Chondrocyte (in vitro differentiated cells): Measurements from ENCODE around the gene MESP1. TPM values are rescaled to one million over a fixed set of nuclear protein-coding genes. Genes with fewer than 3 reads are reported as not detected.
A peak's percentile ranks its signal among the peaks of the same experiment; 100 is the strongest.

Source experiments
- DNase-seq: peaks from one replicate; pipeline ENCODE4 v3.0.0; 2021; ENCODE audit warnings: mixed read lengths, low spot score
- H3K27ac Mint-ChIP-seq: one replicate; pipeline ENCODE4 v1.8.0; 2021; ENCODE audit warnings: mild to moderate bottlenecking, moderate library complexity, mixed read lengths; ENCODE audit not compliant: unreplicated experiment
- H3K27me3 Mint-ChIP-seq: 2 replicates; pipeline ENCODE4 v1.8.0; 2021; ENCODE audit warnings: low read depth, mixed read lengths
- H3K36me3 Mint-ChIP-seq: 2 replicates; pipeline ENCODE4 v1.8.0; 2021; ENCODE audit warnings: low read depth, mixed read lengths
- H3K4me1 Mint-ChIP-seq: 2 replicates; pipeline ENCODE4 v1.8.0; 2021; ENCODE audit warnings: low read depth, mild to moderate bottlenecking, mixed read lengths
- H3K4me3 Mint-ChIP-seq: one replicate; pipeline ENCODE4 v1.8.0; 2021; ENCODE audit warnings: mild to moderate bottlenecking, moderate library complexity, mixed read lengths; ENCODE audit not compliant: unreplicated experiment
- H3K9me3 Mint-ChIP-seq: 2 replicates; pipeline ENCODE4 v1.8.0; 2021; ENCODE audit warnings: low read depth, mixed read lengths
- long read RNA-seq: library from polyadenylated mRNA; stranded (forward); transcript quantifications from one replicate; pipeline ENCODE4 v2.0.0, GENCODE V29; 2021
- total RNA-seq: library from RNA; stranded (reverse); gene quantifications from 3 replicates; pipeline ENCODE4 v1.2.1, GENCODE V29; 2021
- TF ChIP-seq, protein P1 (sequence below): fragments of 200-600 bp; sonication (generic); IDR thresholded peaks from 2 replicates; pipeline ENCODE4 v1.5.0; 2021; ENCODE audit warnings: antibody characterized with exemption, mild to moderate bottlenecking, moderate library complexity

MESP1 gene
- total RNA-seq = 0.97 to 2.7 TPM (median 2.1 TPM) in 3 replicates
- long read RNA-seq, partial matches to known transcripts = 0 of 2 reads
- long read RNA-seq, other reads (novel, unspliced or antisense) = 0 of 2 reads

DNA sequence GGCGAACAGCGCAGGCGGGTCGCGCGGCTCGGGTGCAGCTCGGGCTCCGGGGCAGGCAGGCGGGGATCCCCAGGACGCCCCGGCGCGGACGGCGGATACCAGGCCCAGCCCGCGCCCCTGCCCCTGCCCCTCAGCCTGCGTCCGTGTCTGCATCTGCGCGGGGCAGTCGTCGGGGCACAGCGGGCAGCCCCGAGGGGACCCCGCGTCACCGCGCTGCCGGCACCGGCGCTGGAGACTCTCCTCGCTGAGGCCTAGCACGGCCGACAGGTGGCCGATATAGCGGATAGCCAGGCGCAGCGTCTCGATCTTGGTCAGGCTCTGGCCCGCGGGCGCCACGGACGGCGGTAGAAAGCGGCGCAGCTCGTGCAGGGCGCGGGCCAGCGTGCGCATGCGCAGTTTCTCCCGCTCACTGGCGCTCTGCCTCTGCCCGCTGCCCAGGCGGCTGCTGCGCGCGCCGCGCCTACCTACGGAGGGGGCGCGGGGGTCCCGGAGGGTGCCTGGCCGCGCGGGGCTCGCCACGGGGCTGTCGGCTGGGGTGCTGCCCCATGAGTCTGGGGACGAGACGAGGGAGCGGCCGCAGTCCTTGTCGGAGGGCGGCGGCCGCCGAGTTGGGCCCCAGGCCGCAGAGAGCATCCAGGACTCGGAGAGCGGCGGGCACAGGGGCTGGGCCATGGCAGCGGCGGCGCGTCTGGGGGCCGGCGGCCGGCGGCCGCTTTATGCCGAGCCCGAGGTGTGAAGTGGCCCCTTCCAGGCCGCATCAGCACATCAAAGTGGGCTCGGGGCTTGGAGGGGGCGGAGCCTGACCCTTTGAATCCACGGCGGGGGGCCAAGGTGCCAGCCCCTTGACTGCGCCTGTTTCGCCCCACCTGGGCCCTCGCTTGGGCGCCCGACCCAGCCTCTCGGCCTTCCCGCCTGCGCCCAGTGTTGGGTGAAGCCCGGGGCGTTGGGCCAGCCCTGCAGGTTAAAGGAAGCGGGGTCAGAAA lies at the start of gene MESP1:
TSS of gene MESP1 (minus strand) at position 690 of the 983 bp plus-strand sequence. CDS start at position 672, 18 bp downstream.
- TF ChIP-seq, protein P1, sequence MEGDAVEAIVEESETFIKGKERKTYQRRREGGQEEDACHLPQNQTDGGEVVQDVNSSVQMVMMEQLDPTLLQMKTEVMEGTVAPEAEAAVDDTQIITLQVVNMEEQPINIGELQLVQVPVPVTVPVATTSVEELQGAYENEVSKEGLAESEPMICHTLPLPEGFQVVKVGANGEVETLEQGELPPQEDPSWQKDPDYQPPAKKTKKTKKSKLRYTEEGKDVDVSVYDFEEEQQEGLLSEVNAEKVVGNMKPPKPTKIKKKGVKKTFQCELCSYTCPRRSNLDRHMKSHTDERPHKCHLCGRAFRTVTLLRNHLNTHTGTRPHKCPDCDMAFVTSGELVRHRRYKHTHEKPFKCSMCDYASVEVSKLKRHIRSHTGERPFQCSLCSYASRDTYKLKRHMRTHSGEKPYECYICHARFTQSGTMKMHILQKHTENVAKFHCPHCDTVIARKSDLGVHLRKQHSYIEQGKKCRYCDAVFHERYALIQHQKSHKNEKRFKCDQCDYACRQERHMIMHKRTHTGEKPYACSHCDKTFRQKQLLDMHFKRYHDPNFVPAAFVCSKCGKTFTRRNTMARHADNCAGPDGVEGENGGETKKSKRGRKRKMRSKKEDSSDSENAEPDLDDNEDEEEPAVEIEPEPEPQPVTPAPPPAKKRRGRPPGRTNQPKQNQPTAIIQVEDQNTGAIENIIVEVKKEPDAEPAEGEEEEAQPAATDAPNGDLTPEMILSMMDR = peak; percentile 86
- Mint-ChIP-seq H3K9me3 (no peaks in the 10 kb centered on the region), H3K4me3 (peak within 1 kb of the TSS; percentile 63), H3K36me3 (no peaks in the 10 kb centered on the region), H3K27me3 (no peaks in the 10 kb centered on the region), H3K27ac (no peak within 1 kb of the TSS), H3K4me1 (peaks cover 9% of the 10 kb centered on the region)
- no peak for DNase-seq

DNA sequence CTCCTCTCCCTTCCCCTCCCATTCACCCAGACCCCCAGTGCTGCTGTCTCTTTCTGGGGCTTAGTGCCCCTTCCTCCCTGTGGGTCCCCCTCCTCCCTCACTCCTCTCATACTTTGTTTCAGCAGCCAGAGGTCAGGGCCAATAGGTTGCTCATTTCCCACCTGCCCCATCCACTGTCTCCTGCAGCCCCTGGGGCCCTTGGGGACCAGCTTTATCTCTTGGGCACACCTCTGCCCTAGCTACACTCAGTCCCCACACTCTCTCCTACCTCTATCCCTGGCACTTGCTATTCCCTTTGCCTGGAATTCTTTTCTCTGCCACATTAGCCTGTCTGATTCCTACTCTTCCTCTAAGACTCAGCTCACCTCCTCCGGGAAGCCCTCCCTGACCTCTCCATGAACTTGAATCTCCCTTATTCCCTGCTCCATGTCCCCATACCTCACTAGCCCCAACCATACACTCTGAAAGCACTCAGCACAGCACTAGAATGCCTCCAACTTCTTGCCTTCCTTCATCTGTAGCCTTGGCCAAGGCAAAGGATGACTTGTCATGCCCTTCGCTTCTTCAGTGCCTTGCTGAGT lies 49.0 kb upstream of the MESP1 start:
- Mint-ChIP-seq H3K27me3 (no peaks in the 10 kb centered on the region), H3K27ac (no peak overlapping the region), H3K4me3 (no peak overlapping the region), H3K9me3 (no peaks in the 10 kb centered on the region), H3K36me3 (peaks cover 35% of the 10 kb centered on the region), H3K4me1 (peaks cover 16% of the 10 kb centered on the region)
- TF ChIP-seq, protein P1 = no peak
- no peak for DNase-seq

DNA sequence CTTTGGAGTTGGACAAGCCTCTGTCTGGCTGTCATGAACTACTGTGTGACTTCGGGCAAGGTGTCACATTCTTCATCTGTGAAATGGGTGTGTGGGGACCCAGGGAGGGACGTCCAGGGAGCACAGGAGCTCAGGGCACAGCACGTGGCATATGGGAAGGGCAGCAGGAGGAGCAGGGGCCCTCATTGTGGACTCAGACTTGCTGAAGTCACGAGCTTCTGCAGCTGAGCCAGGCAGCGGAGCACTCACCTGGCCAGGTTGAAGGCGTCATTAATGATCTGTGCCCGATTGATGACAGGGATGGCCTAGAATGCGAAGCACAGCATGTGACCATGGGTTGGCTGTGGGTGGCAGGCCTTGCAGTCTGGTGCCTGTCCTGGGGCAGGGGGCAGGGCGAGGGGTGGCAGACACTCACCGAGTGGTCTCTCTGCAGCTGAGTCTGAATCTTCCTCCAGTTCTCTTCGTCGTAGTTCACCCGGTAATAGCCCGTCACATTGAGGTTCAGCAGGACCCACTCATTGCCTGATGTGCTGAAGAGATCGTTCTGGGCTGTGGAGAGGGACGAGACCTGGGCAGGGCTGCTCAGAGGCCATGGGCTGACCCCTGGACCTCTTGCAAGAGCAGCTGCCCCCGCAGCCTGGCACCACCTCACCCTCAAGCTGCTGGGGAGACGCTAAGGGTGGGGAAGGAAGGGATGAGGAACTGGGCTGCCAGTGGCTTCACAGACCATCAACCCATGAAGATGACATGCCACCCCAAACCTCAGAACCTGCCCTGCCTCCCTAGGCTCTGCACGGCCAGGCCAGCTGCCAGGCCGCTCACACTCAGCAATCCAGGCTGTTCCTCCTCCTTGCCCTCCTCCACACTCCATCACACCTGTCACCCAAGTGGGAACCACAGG lies 48.2 kb upstream of the MESP1 start:
- DNase-seq = peak; percentile 77
- Mint-ChIP-seq H3K27ac (no peak overlapping the region), H3K27me3 (no peaks in the 10 kb centered on the region), H3K36me3 (peaks cover 31% of the 10 kb centered on the region), H3K4me1 (peaks cover 23% of the 10 kb centered on the region), H3K4me3 (no peak overlapping the region), H3K9me3 (no peaks in the 10 kb centered on the region)
- TF ChIP-seq, protein P1 = no peak

GRCh38 chr15:89797678-89798201 lies 46.7 kb upstream of the MESP1 start:
- no peak overlapping the region for H3K4me3 Mint-ChIP-seq
- peaks cover 16% of the 10 kb centered on the region for H3K4me1 Mint-ChIP-seq
- H3K27me3 Mint-ChIP-seq = no peaks in the 10 kb centered on the region
- H3K27ac Mint-ChIP-seq = no peak overlapping the region
- peak; percentile 33 for DNase-seq
- H3K9me3 Mint-ChIP-seq = no peaks in the 10 kb centered on the region
- H3K36me3 Mint-ChIP-seq = peaks cover 33% of the 10 kb centered on the region
- TF ChIP-seq, protein P1 = no peak
